AG09309 (cell line): ENCODE data around the gene FADD.
A peak's percentile ranks its signal among the peaks of the same experiment; 100 is the strongest.

Source experiments
- DNase-seq: peaks from one replicate; pipeline ENCODE4 v3.0.0-alpha.2; 2010; ENCODE audit warnings: low read depth
- H3K4me3 ChIP-seq: 2 replicates; pipeline ENCODE4 v1.5.1; 2011; ENCODE audit warnings: mild to moderate bottlenecking, low read depth, low read length, moderate library complexity; ENCODE audit not compliant: control insufficient read depth
- CTCF ChIP-seq: IDR thresholded peaks from 2 replicates; pipeline ENCODE4 v1.5.1; 2011; ENCODE audit warnings: mild to moderate bottlenecking, low read depth, low read length, inconsistent platforms; ENCODE audit not compliant: insufficient read depth, control insufficient read depth; ENCODE audit errors: missing control alignments

FADD gene

GRCh38 chr11:70185348-70186055 lies 17.6 kb upstream of the FADD start:
- TF ChIP-seq CTCF: no peak
- no peak overlapping the region for H3K4me3 ChIP-seq
- no peak for DNase-seq

GRCh38 chr11:70186420-70186819 lies 16.7 kb upstream of the FADD start:
- TF ChIP-seq CTCF: no peak
- no peak overlapping the region for H3K4me3 ChIP-seq
- no peak for DNase-seq

GRCh38 chr11:70186936-70187335 lies 16.2 kb upstream of the FADD start:
- H3K4me3 ChIP-seq: no peak overlapping the region
- no peak for TF ChIP-seq CTCF
- DNase-seq: no peak

GRCh38 chr11:70187771-70188170 lies 15.3 kb upstream of the FADD start:
- no peak for TF ChIP-seq CTCF
- H3K4me3 ChIP-seq: no peak overlapping the region
- DNase-seq: no peak

- TF ChIP-seq CTCF: no peak
- H3K4me3 ChIP-seq: no peak overlapping the region
- DNase-seq: no peak
These were observed 13.5 kb upstream of the FADD start for GRCh38 chr11:70189622-70190021.

- DNase-seq: no peak
- peak; percentile 98 for TF ChIP-seq CTCF
- no peak overlapping the region for H3K4me3 ChIP-seq
These were observed 11.5 kb upstream of the FADD start for GRCh38 chr11:70191495-70192140.
